ENCODE data around the gene HDAC7.

HDAC7 gene

GRCh38 chr12:47860279-47860841, 40.7 kb upstream of the HDAC7 start:
- no peaks in the 10 kb centered on the region for H3K27me3 ChIP-seq (ENCODE audit: insufficient read depth, low read length)
- H2AFZ ChIP-seq (ENCODE audit: low read length, unreplicated experiment): no peak overlapping the region
- H3K36me3 ChIP-seq (ENCODE audit: insufficient read depth, low read length): no peaks in the 10 kb centered on the region
- H3K4me1 ChIP-seq (ENCODE audit: control insufficient read depth, insufficient read depth, low read length, unreplicated experiment): no peaks in the 10 kb centered on the region
- no peak overlapping the region for H3K27ac ChIP-seq (ENCODE audit: low read depth, low read length)
- H3K4me3 ChIP-seq (ENCODE audit: low read depth, low read length): no peak overlapping the region
- H3K79me2 ChIP-seq (ENCODE audit: control insufficient read depth, insufficient read depth, low read length, unreplicated experiment): no peaks in the 10 kb centered on the region

DNA sequence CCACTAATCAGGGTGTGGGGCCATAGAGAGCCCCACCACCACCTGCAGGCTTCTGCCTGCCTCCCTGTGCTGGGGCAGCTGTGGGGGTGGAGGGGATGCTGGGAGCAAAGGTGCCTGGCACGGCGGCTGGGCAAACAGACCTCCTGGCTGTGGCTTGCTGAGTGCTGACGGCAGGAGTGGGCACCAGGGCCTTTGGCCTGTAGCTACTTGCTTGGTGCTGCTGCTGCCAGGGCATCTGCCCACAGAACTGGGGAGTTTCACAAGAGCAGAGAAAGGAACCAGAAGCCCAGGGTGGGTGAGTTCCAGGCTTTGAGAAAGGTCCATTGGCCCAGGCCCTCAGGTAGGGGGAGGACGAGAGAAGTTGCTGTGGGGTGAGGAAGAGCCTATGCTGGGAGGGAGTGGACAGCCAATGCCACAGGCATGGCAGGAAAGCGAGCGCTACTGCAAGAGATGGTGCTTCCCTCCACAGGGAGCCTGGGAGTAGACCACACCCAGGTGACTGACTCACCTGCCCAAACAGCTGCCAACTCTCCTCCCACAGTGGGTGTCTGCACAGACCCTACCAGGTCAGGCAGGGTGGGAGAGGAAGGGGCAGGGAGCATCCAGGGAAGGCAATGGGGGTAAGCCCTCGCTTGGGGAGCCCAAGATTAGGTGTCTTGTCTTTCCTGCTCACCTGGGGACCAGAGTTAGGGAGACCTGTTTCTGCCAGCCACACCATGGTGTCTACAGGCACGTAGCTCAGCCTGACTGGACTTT, 39.0 kb upstream of the HDAC7 start:
- no peaks in the 10 kb centered on the region for H3K79me2 ChIP-seq (ENCODE audit: control insufficient read depth, insufficient read depth, low read length, unreplicated experiment)
- H3K4me1 ChIP-seq (ENCODE audit: control insufficient read depth, insufficient read depth, low read length, unreplicated experiment): no peaks in the 10 kb centered on the region
- H3K36me3 ChIP-seq (ENCODE audit: insufficient read depth, low read length): no peaks in the 10 kb centered on the region
- no peak overlapping the region for H3K27ac ChIP-seq (ENCODE audit: low read depth, low read length)
- no peak overlapping the region for H2AFZ ChIP-seq (ENCODE audit: low read length, unreplicated experiment)
- H3K27me3 ChIP-seq (ENCODE audit: insufficient read depth, low read length): no peaks in the 10 kb centered on the region
- H3K4me3 ChIP-seq (ENCODE audit: low read depth, low read length): no peak overlapping the region

- Histone ChIP-seq H3K27ac (ENCODE audit: low read depth, low read length) (no peak overlapping the region), H3K27me3 (ENCODE audit: insufficient read depth, low read length) (no peaks in the 10 kb centered on the region), H3K36me3 (ENCODE audit: insufficient read depth, low read length) (no peaks in the 10 kb centered on the region), H3K4me3 (ENCODE audit: low read depth, low read length) (no peak overlapping the region), H3K79me2 (ENCODE audit: control insufficient read depth, insufficient read depth, low read length, unreplicated experiment) (no peaks in the 10 kb centered on the region), H2AFZ (ENCODE audit: low read length, unreplicated experiment) (no peak overlapping the region), H3K4me1 (ENCODE audit: control insufficient read depth, insufficient read depth, low read length, unreplicated experiment) (no peaks in the 10 kb centered on the region)
Observed at GRCh38 chr12:47856721-47857575, 37.2 kb upstream of the HDAC7 start.

- H3K4me3 ChIP-seq (ENCODE audit: low read depth, low read length): no peak overlapping the region
- H3K36me3 ChIP-seq (ENCODE audit: insufficient read depth, low read length): no peaks in the 10 kb centered on the region
- no peaks in the 10 kb centered on the region for H3K4me1 ChIP-seq (ENCODE audit: control insufficient read depth, insufficient read depth, low read length, unreplicated experiment)
- H3K27me3 ChIP-seq (ENCODE audit: insufficient read depth, low read length): no peaks in the 10 kb centered on the region
- H3K27ac ChIP-seq (ENCODE audit: low read depth, low read length): no peak overlapping the region
- no peaks in the 10 kb centered on the region for H3K79me2 ChIP-seq (ENCODE audit: control insufficient read depth, insufficient read depth, low read length, unreplicated experiment)
- no peak overlapping the region for H2AFZ ChIP-seq (ENCODE audit: low read length, unreplicated experiment)
Observed at GRCh38 chr12:47856094-47856493, 36.4 kb upstream of the HDAC7 start.

DNA sequence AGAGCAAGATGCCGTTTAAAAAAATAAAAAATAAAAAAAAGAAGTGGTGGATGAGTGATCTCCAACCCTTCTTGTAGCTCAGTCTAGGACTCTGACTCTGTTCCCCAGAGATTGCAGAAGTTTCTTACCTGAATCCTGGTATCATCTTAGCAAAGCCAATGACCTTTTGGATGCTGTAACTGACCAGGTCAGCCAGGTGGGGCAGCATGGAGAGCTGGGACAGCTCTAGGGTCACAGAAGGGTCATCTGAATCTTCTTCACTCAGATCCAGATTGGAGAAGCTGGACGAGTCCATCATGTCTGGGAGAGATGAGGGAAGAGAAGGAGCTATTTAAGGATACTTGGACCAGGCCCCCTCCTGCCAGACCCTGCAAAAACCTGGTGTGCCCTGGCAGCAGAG, 35.8 kb upstream of the HDAC7 start:
- H3K36me3 ChIP-seq (ENCODE audit: insufficient read depth, low read length): no peaks in the 10 kb centered on the region
- no peak overlapping the region for H2AFZ ChIP-seq (ENCODE audit: low read length, unreplicated experiment)
- no peak overlapping the region for H3K27ac ChIP-seq (ENCODE audit: low read depth, low read length)
- H3K4me3 ChIP-seq (ENCODE audit: low read depth, low read length): no peak overlapping the region
- no peaks in the 10 kb centered on the region for H3K27me3 ChIP-seq (ENCODE audit: insufficient read depth, low read length)
- H3K79me2 ChIP-seq (ENCODE audit: control insufficient read depth, insufficient read depth, low read length, unreplicated experiment): no peaks in the 10 kb centered on the region
- H3K4me1 ChIP-seq (ENCODE audit: control insufficient read depth, insufficient read depth, low read length, unreplicated experiment): no peaks in the 10 kb centered on the region

- no peaks in the 10 kb centered on the region for H3K4me1 ChIP-seq (ENCODE audit: control insufficient read depth, insufficient read depth, low read length, unreplicated experiment)
- no peak overlapping the region for H2AFZ ChIP-seq (ENCODE audit: low read length, unreplicated experiment)
- H3K79me2 ChIP-seq (ENCODE audit: control insufficient read depth, insufficient read depth, low read length, unreplicated experiment): no peaks in the 10 kb centered on the region
- H3K27me3 ChIP-seq (ENCODE audit: insufficient read depth, low read length): no peaks in the 10 kb centered on the region
- no peaks in the 10 kb centered on the region for H3K36me3 ChIP-seq (ENCODE audit: insufficient read depth, low read length)
- H3K4me3 ChIP-seq (ENCODE audit: low read depth, low read length): no peak overlapping the region
- H3K27ac ChIP-seq (ENCODE audit: low read depth, low read length): no peak overlapping the region
Observed at GRCh38 chr12:47854531-47854930, 34.8 kb upstream of the HDAC7 start.

GRCh38 chr12:47852096-47852571, 32.4 kb upstream of the HDAC7 start:
- no peaks in the 10 kb centered on the region for H3K27me3 ChIP-seq (ENCODE audit: insufficient read depth, low read length)
- H3K79me2 ChIP-seq (ENCODE audit: control insufficient read depth, insufficient read depth, low read length, unreplicated experiment): no peaks in the 10 kb centered on the region
- no peak overlapping the region for H2AFZ ChIP-seq (ENCODE audit: low read length, unreplicated experiment)
- H3K4me1 ChIP-seq (ENCODE audit: control insufficient read depth, insufficient read depth, low read length, unreplicated experiment): no peaks in the 10 kb centered on the region
- no peak overlapping the region for H3K27ac ChIP-seq (ENCODE audit: low read depth, low read length)
- H3K4me3 ChIP-seq (ENCODE audit: low read depth, low read length): no peak overlapping the region
- H3K36me3 ChIP-seq (ENCODE audit: insufficient read depth, low read length): no peaks in the 10 kb centered on the region

- H2AFZ ChIP-seq (ENCODE audit: low read length, unreplicated experiment): no peak overlapping the region
Observed at GRCh38 chr12:47851303-47851952, 31.7 kb upstream of the HDAC7 start.

DNA sequence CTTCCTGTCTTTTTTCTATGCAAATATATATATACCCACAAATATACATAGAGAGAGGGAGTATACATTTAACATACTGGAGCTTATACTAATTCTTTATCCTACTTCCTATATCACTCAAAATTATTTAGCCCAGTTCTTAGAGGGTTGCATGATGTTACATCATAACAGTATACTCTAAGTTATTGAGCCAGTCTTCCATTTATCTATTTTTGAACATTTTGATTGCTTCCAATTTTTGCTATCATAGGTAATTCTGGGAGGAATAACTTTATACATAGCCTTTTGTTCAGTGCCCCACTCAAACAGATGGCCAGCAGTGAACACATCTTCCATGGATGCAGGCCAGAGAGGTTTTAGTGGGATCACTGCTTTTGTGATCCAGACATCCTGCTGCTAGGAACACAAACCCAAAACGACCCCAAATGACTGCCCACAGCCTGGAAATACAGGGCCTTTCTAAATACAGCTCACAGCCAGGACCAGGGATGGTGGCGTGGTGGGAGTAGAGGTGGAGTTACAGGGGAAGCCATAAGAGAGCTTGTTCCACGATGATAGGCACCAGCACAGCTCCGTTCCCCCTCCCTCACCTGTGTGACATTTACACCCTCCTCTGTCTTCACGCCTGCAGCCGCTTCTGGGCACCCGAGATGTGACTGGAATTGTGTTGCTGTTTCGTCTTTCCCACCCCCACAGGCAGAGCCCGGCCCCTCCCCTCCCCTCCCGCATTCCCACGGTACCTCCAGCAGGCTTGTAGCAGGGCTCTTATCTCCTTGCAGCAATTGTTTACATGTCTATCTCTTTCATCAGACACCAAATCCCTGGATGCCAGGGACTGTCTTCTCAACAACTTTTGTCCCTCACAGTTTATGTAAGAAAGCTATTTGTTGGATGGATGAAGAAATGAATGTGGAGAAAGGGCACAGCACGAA, 30.7 kb upstream of the HDAC7 start:
- no peaks in the 10 kb centered on the region for H3K79me2 ChIP-seq (ENCODE audit: control insufficient read depth, insufficient read depth, low read length, unreplicated experiment)
- H3K4me3 ChIP-seq (ENCODE audit: low read depth, low read length): no peak overlapping the region
- no peaks in the 10 kb centered on the region for H3K4me1 ChIP-seq (ENCODE audit: control insufficient read depth, insufficient read depth, low read length, unreplicated experiment)
- H2AFZ ChIP-seq (ENCODE audit: low read length, unreplicated experiment): no peak overlapping the region
- H3K27me3 ChIP-seq (ENCODE audit: insufficient read depth, low read length): no peaks in the 10 kb centered on the region
- H3K27ac ChIP-seq (ENCODE audit: low read depth, low read length): no peak overlapping the region
- H3K36me3 ChIP-seq (ENCODE audit: insufficient read depth, low read length): no peaks in the 10 kb centered on the region; the same call in 1 of the 2 replicates

More at GRCh38 chr12:47851303-47851952, 31.7 kb upstream of the HDAC7 start:
- Histone ChIP-seq H3K4me1 (ENCODE audit: control insufficient read depth, insufficient read depth, low read length, unreplicated experiment) (no peaks in the 10 kb centered on the region), H3K79me2 (ENCODE audit: control insufficient read depth, insufficient read depth, low read length, unreplicated experiment) (no peaks in the 10 kb centered on the region), H3K36me3 (ENCODE audit: insufficient read depth, low read length) (no peaks in the 10 kb centered on the region), H3K27ac (ENCODE audit: low read depth, low read length) (no peak overlapping the region), H3K4me3 (ENCODE audit: low read depth, low read length) (no peak overlapping the region), H3K27me3 (ENCODE audit: insufficient read depth, low read length) (no peaks in the 10 kb centered on the region)

Data from ACC112 (cell line).